A549 (cell line): Measurements from ENCODE around the gene CRYBG3. TPM values are rescaled to one million over a fixed set of nuclear protein-coding genes. Genes with fewer than 3 reads are reported as not detected.

Source experiments
- ATAC-seq, 2 experiments: fragments of 200-7000 bp in 1 of 2; fragments of >200 bp in 1 of 2; cut with Nextera tagmentation in 1 of 2; cut with Tn5 transposase in 1 of 2; 3 replicates each; pipeline versions ENCODE4 v1.8.0 to v1.9.1; 2018 to 2020; ENCODE audit warnings: mild to moderate bottlenecking in 1 of 2, moderate library complexity in 1 of 2
- CTCF ChIA-PET: fragments of 300-600 bp; sonication (Branson Sonifier 250); formaldehyde crosslinking; extraction: SDS; loops from one replicate; lab custom pipeline; 2021; ENCODE audit warnings: antibody characterized with exemption, inconsistent platforms; lab: Yijun Ruan, JAX
- POLR2A ChIA-PET: fragments of 350-600 bp; formaldehyde crosslinking; extraction: SDS; loops from one replicate; lab custom pipeline; 2021; ENCODE audit warnings: antibody characterized with exemption, inconsistent platforms; lab: Yijun Ruan, JAX
- DNase-seq, 2 experiments: peaks; one replicate each; pipeline versions ENCODE4 v3.0.0 to v3.0.0-alpha.2; 2011 to 2016; ENCODE audit warnings: low read depth in 1 of 2, low spot score in 1 of 2
- FAIRE-seq: peaks from 2 replicates; lab custom pipeline; 2011; peaks lifted over from hg19 to GRCh38; lab: Jason Lieb, UNC
- H3K27ac ChIP-seq, 2 experiments: fragments of >200 bp; sonication (Bioruptor Twin); formaldehyde crosslinking; 3 replicates each; pipeline ENCODE4 v1.5.1; 2016 to 2017
- H3K4me1 ChIP-seq: fragments of >200 bp; sonication (Bioruptor Twin); formaldehyde crosslinking; 3 replicates; pipeline ENCODE4 v1.6.1; 2016
- H3K4me2 ChIP-seq: fragments of >200 bp; sonication (Bioruptor Twin); formaldehyde crosslinking; 3 replicates; pipeline ENCODE4 v1.6.1; 2016
- H3K4me3 ChIP-seq: fragments of >200 bp; sonication (Bioruptor Twin); formaldehyde crosslinking; 3 replicates; pipeline ENCODE4 v1.5.1; 2016
- H3K9me3 ChIP-seq: fragments of >200 bp; sonication (Bioruptor Twin); formaldehyde crosslinking; 3 replicates; pipeline ENCODE4 v1.6.1; 2016
- ATOH8 ChIP-seq: fragments of 250-450 bp; sonication (Bioruptor Pico); IDR thresholded peaks from 2 replicates; pipeline ENCODE4 v1.5.0; 2020; ENCODE audit warnings: low read depth, mild to moderate bottlenecking, moderate library complexity
- BCL3 ChIP-seq: fragments of >200 bp; sonication (Bioruptor Twin); formaldehyde crosslinking; IDR thresholded peaks from 3 replicates; pipeline ENCODE4 v1.6.1; 2016
- BHLHE40 ChIP-seq: IDR thresholded peaks from 2 replicates; pipeline ENCODE4 v1.6.1; 2012; ENCODE audit warnings: low read depth, low read length, inconsistent platforms
- CBX8 ChIP-seq: fragments of 200-600 bp; sonication (generic); IDR thresholded peaks from 2 replicates; pipeline ENCODE4 v1.6.1; 2016
- CHD2 ChIP-seq: fragments of 150-350 bp; IDR thresholded peaks from 2 replicates; pipeline ENCODE4 v1.6.1; 2014; ENCODE audit warnings: low read length; ENCODE audit not compliant: partially characterized antibody
- CTCF ChIP-seq: fragments of >200 bp; sonication (Bioruptor Twin); formaldehyde crosslinking; IDR thresholded peaks from 3 replicates; pipeline ENCODE4 v1.5.1; 2016
- E2F6 ChIP-seq: IDR thresholded peaks from 2 replicates; pipeline ENCODE4 v1.6.1; 2012; ENCODE audit warnings: low read depth, borderline replicate concordance
- ELK1 ChIP-seq: fragments of 150-350 bp; IDR thresholded peaks from 2 replicates; pipeline ENCODE4 v1.6.1; 2014; ENCODE audit warnings: low read depth, mild to moderate bottlenecking, low read length
- ESRRA ChIP-seq: fragments of 150-350 bp; IDR thresholded peaks from 2 replicates; pipeline ENCODE4 v1.6.1; 2014; ENCODE audit warnings: mild to moderate bottlenecking, low read length, borderline replicate concordance
- FOSL2 ChIP-seq, 2 experiments: fragments of 450-650 bp in 1 of 2; fragments of >200 bp in 1 of 2; sonication (Bioruptor Twin) in 1 of 2; formaldehyde crosslinking; IDR thresholded peaks; 2 replicates each; pipeline versions ENCODE4 v1.5.0 to v1.6.1; 2016 to 2020; ENCODE audit warnings: mild to moderate bottlenecking in 1 of 2, moderate library complexity in 1 of 2
- HMGXB4 ChIP-seq: fragments of 250-450 bp; sonication (Bioruptor Pico); IDR thresholded peaks from 2 replicates; pipeline ENCODE4 v1.5.0; 2021; ENCODE audit warnings: mild to moderate bottlenecking, moderate library complexity, borderline replicate concordance
- JUN ChIP-seq, 2 experiments: fragments of >200 bp; sonication (Bioruptor Twin); formaldehyde crosslinking; IDR thresholded peaks; 2 replicates in 1 of 2; 3 replicates in 1 of 2; pipeline ENCODE4 v1.6.1; 2016 to 2017
- JUNB ChIP-seq: fragments of >200 bp; sonication (Bioruptor Twin); formaldehyde crosslinking; IDR thresholded peaks from 2 replicates; pipeline ENCODE4 v1.6.1; 2016
- MYC ChIP-seq: IDR thresholded peaks from 2 replicates; pipeline ENCODE4 v1.6.1; 2012; ENCODE audit warnings: mild to moderate bottlenecking, inconsistent platforms, low read length, improper control_type of control experiment, borderline replicate concordance
- NFE2L2 ChIP-seq: fragments of 150-350 bp; conservative IDR thresholded peaks from 2 replicates; pipeline ENCODE4 v1.6.1; 2014; ENCODE audit warnings: low read length
- NPAS2 ChIP-seq: fragments of 250-450 bp; sonication (Bioruptor Pico); IDR thresholded peaks from 2 replicates; pipeline ENCODE4 v1.8.0; 2022; ENCODE audit warnings: mild to moderate bottlenecking, moderate library complexity, borderline replicate concordance
- PHF8 ChIP-seq: fragments of 200-600 bp; sonication (generic); IDR thresholded peaks from 2 replicates; pipeline ENCODE4 v1.6.1; 2016; ENCODE audit warnings: low read depth, mild to moderate bottlenecking, antibody characterized with exemption, moderate library complexity, borderline replicate concordance
- RFX5 ChIP-seq: fragments of 450-650 bp; IDR thresholded peaks from 2 replicates; pipeline ENCODE4 v1.7.1; 2014; ENCODE audit warnings: antibody characterized with exemption, mild to moderate bottlenecking, moderate library complexity
- SREBF2 ChIP-seq: fragments of 450-650 bp; IDR thresholded peaks from 2 replicates; pipeline ENCODE4 v1.6.1; 2014; ENCODE audit warnings: mild to moderate bottlenecking, moderate library complexity
- ZNF302 ChIP-seq: fragments of 250-450 bp; sonication (Bioruptor Pico); IDR thresholded peaks from 2 replicates; pipeline ENCODE4 v1.9.0; 2021; ENCODE audit warnings: inconsistent platforms, mild to moderate bottlenecking, moderate library complexity
- WGBS: methylation state at CpG from one replicate; pipeline ENCODE4 v1.1.6; 2017; ENCODE audit errors: missing lambda C conversion rate; 5-methylcytosine and 5-hydroxymethylcytosine counted together
- polyA plus RNA-seq, 4 experiments: library from polyadenylated mRNA; depleted of rRNA in 3 of 4; stranded (reverse); fragments of >200 nt; fragmentation: RNase III in 1 of 4; extraction: RNeasy Plus Mini Kit Qiagen cat#74134 plus additional on column Dnase treatment in 1 of 4; gene quantifications; 2 replicates in 3 of 4; 3 replicates in 1 of 4; pipeline ENCODE4 v1.2.3, GENCODE V29; 2011 to 2017

Gene CRYBG3
- polyA plus RNA-seq, 2 of the 4 experiments (the other 2 are of a cell fraction), result 3.6 to 8.7 TPM

- no peak for TF ChIP-seq BHLHE40
- no peak for TF ChIP-seq NPAS2 (CRISPR knock-in tag)
- TF ChIP-seq ELK1, result no peak
- TF ChIP-seq HMGXB4 (CRISPR knock-in tag), result no peak
- no peak for TF ChIP-seq ZNF302 (CRISPR knock-in tag)
- TF ChIP-seq ATOH8 (CRISPR knock-in tag), result no peak
- TF ChIP-seq BCL3, result no peak
- TF ChIP-seq RFX5, result no peak
- TF ChIP-seq MYC, result no peak
- TF ChIP-seq CBX8, result no peak
- TF ChIP-seq, all 56 proteins: peak for 4
Measured at GRCh38 chr3:97793420-97794019, 28.3 kb upstream of the CRYBG3 start (continued).

- CTCF ChIA-PET, result interaction anchor here (4.8 kb wide), 1 partner anchor 228 kb away, joined by 78 read pairs; no protein-coding TSS in a partner anchor
- DNase-seq (no peak), ATAC-seq (no peak), FAIRE-seq (no peak)
- Histone ChIP-seq H3K4me3 (no peak overlapping the region), H3K27ac (no peak overlapping the region), H3K4me2 (no peak overlapping the region), H3K9me3 (no peaks in the 10 kb centered on the region), H3K4me1 (no peaks in the 10 kb centered on the region)
- TF ChIP-seq JUNB, result no peak
- TF ChIP-seq CTCF, result no peak
- no peak for TF ChIP-seq E2F6
- POLR2A ChIA-PET, result no interaction called here
- 79% methylated on average over 4 of the region's 4 CpGs for WGBS
Measured at GRCh38 chr3:97795951-97796350, 25.9 kb upstream of the CRYBG3 start.

GRCh38 chr3:97804471-97804870, 17.3 kb upstream of the CRYBG3 start:
- H3K4me1 ChIP-seq, result no peaks in the 10 kb centered on the region
- DNase-seq (no peak), ATAC-seq (no peak), FAIRE-seq (no peak)
- POLR2A ChIA-PET, result no interaction called here
- no peak overlapping the region for H3K27ac ChIP-seq
- no peak overlapping the region for H3K4me3 ChIP-seq
- TF ChIP-seq NFE2L2, result no peak
- no peak for TF ChIP-seq SREBF2
- no peak for TF ChIP-seq PHF8
- no peak for TF ChIP-seq CHD2
- TF ChIP-seq JUN (IDR thresholded peaks at IDR 0.05), result no peak
- no peak for TF ChIP-seq ESRRA
- no peak for TF ChIP-seq FOSL2 (IDR thresholded peaks at IDR 0.05)
- no peak for TF ChIP-seq FOSL2 (CRISPR knock-in tag; IDR thresholded peaks at IDR 0.05)
- no peaks in the 10 kb centered on the region for H3K9me3 ChIP-seq
- CTCF ChIA-PET, result interaction anchor here (1.1 to 2.3 kb wide), 4 partner anchors 9 to 219 kb away, joined by 3 to 7 read pairs (median 3); no protein-coding TSS in a partner anchor
- H3K4me2 ChIP-seq, result no peak overlapping the region
- WGBS, result 89% methylated on average over 3 of the region's 3 CpGs
